GM19455 (cell line): Measurements from ENCODE around the gene TES.
"Not testable (repeated sequence)": the region's sequence is repeated elsewhere in the genome, so short reads cannot be mapped to it uniquely, and the experiment has no call there.

Experiments
- ATAC-seq: cut with Tn5 transposase; IDR thresholded peaks from one replicate; pipeline ENCODE4 v1.9.1; 2021; ENCODE audit not compliant: unreplicated experiment

The TES gene

GRCh38 chr7:116280803-116281202 lies 70.5 kb downstream of the TES start:
- no peak for ATAC-seq

DNA sequence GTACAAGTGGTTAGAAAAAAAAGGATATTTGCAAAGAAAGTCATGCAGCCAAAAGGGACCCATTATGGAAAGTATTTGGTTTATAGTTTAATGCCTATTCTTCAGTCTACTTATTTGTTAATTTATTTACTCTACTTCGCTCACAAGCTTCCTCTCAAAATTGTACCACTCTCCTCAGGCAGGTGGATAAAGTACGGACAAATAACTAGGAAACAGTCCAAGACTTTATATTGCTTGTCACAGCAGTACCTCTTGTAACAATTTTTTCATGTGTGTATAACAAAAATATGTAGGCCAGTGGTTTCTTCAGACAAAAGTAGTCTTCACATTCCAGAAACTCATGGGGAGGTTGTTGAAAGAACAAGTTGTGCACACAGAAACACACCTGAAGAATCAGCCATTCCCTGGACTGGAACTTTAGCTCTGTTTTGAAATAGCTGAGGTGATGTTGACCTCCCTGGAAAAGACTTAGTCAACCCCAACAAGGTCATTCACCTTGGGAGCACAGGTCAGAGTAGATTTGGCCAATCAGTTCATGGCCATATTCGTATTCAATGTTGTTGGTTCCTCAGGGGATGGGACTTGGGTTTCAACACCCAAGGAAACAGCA lies 73.4 kb downstream of the TES start:
- ATAC-seq = no peak

GRCh38 chr7:116284390-116284789 lies 74.1 kb downstream of the TES start:
- ATAC-seq = no peak

GRCh38 chr7:116285252-116285651 lies 74.9 kb downstream of the TES start:
- ATAC-seq = no peak

- ATAC-seq = no peak
Observed at GRCh38 chr7:116290740-116291139, 80.4 kb downstream of the TES start.

DNA sequence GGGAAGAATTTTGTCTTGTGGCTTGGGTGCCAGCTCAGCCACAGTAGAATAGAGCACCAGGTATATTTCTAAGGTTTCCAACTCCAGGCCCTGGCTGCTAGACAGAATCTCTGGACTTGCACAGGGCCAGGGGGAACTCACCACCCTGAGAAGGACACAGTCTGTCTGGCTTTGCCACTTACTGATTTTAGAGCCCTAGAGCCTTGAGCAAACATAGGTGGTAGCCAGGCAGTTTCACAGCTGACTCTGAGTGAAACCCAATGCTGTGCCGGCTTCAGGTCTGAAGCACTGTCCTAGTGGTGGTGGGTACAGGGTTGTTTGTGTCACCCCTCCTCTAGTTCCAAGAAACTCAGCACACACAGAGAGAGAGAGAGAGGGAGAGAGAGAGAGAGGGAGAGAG lies 81.6 kb downstream of the TES start:
- ATAC-seq = no peak

DNA sequence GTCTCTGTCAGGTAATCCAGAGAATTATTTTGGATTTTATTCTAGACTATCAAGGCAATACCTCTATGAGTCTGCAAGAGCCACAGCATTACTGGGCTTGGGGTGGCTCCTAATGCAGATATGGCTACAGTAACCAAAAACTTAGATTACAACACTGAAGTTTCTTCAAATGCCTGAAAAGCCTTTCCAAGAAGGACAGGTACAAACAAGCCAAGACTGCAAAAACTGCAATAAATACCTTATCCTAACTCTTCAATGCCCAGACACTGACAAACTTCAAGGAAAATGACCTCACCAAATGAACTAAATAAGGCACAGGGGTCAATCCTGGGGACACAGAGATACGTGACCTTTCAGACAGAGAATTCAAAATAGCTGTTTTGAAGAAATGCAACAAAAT lies 82.0 kb downstream of the TES start:
- ATAC-seq = no peak

DNA sequence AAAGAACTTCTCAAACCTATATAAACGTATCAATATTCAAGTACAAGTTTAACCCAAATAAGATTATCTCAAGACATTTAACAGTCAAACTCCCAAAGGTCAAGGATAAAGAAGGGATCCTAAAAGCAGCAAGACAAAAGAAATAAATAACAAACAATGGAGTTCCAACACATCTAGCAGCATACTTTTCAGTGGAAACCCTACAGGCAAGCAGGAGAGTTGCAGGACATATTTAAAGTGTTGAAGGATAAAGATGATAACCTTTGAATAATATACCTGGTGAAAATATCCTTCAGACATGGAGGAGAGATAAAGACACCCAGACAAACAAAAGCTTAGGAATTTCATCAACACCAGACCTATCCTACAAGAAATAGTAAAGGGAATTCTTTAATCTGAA lies 82.8 kb downstream of the TES start:
- ATAC-seq = no peak

DNA sequence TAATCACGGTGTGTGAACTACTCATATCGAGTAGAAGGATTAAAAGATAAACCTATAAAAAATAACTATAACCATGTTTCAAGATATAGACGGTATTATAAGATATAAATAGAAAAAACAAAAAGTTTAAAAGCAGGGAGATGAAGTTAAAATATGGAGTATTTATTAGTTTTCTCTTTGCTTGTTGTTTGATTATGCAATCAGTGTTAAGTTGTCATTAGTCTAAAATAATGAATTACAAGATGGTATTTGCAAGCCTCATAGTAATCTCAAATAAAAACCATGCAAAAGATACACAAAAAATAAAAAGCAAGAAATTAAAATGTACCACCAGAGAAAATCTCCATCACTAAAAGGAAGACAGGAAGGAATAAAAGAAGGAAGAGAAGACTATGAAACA lies 83.3 kb downstream of the TES start:
- no peak for ATAC-seq

DNA sequence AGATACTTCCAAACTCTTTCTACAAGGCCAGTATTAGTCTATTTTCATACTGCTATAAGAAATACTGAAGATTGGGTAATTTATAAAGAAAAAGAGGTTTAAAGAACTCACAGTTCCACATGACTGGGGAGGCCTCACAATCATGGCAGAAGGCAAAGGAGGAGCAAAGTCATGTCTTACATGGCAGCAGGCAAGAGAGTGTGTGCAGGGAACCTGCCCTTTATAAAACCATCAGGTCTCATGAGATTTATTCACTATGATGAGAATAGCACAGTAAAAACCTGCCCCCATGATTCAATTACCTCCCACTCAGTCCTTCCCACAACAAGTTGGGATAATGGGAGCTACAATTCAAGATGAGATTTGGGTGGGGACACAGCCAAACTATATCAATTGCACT lies 85.6 kb downstream of the TES start:
- ATAC-seq = not testable (repeated sequence)

DNA sequence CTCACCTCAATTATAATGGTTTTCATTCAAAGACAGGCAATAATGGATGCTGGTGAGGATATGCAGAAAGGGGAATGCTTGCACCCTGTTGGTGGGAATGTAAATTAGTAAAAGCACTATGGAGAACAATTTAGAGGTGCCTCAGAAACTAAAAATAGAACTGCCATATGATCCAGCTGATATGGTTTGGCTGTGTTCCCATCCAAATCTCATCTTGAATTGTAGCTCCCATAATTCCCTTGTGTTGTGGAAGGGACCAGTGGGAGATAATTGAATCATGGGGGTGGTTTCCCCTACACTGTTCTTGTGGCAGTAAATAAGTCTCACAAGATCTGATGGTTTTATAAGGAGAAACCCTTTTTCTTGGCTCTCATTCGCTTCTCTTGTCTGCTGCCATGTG lies 87.7 kb downstream of the TES start:
- ATAC-seq = no peak

GRCh38 chr7:116298576-116298975 lies 88.2 kb downstream of the TES start:
- no peak for ATAC-seq

GRCh38 chr7:116305485-116306408 lies 95.4 kb downstream of the TES start:
- no peak for ATAC-seq

DNA sequence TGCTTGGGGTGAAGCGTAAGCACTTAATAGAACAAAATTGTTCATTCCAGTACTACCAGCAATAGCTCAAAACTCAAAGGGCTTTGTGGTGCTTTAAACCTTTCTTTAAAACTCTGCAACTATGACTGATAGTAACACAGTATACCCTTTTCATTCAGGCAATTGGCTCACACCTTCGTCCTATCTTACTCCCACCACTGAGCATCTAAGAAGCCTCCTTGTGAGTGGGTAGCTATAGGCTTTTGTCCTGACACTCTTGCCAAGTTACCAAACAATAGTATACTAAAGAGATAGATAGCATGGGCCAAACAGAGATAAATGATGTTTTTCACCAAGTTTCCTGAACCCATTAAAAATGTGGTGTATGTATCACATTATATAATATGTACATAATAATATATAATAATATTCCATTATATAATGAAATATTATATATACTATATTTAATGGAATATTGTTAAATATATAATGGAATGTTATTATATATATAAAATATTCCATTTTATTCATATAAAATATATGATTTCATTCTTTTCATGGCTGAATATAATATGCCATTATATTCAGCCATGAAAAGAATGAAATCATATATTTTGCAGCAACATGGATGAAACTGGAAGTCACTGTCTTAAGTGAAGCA lies 96.2 kb downstream of the TES start:
- ATAC-seq = no peak

- ATAC-seq = no peak
Observed at GRCh38 chr7:116307253-116307652, 96.9 kb downstream of the TES start.
